ENCODE results near the gene PODXL2. TPM values are rescaled to one million over a fixed set of nuclear protein-coding genes. Genes with fewer than 3 reads are reported as not detected.
"Not testable (repeated sequence)": the region's sequence is repeated elsewhere in the genome, so short reads cannot be mapped to it uniquely, and the experiment has no call there.

PODXL2 gene
- total RNA-seq, 1 donor from 2014 or later = 182 TPM

GRCh38 chr3:127672429-127673190 lies 43.6 kb downstream of the PODXL2 start, which contains the start of gene ABTB1:
Gene ABTB1 (plus strand): TSS chr3:127672952. CDS start chr3:127673026, 74 bp downstream.
- FAIRE-seq = no peak
- DNase-seq (ENCODE audit: low spot score in 2 of 2) = peak; percentile 94

- no peak for FAIRE-seq
Observed at GRCh38 chr3:127673191-127674100, 44.5 kb downstream of the PODXL2 start.

GRCh38 chr3:127674101-127674721 lies 45.2 kb downstream of the PODXL2 start:
- no peak for DNase-seq (ENCODE audit: low spot score in 2 of 2)
- no peak for FAIRE-seq

More at GRCh38 chr3:127673191-127674100, 44.5 kb downstream of the PODXL2 start:
- DNase-seq (ENCODE audit: low spot score in 2 of 2) = peak in 1 of 2 donors; percentile 56

GRCh38 chr3:127674790-127675189 lies 45.8 kb downstream of the PODXL2 start:
- FAIRE-seq (no peak), DNase-seq (ENCODE audit: low spot score in 2 of 2) (no peak)

- FAIRE-seq (no peak), DNase-seq (ENCODE audit: low spot score in 2 of 2) (no peak)
Observed at GRCh38 chr3:127675651-127676391, 46.8 kb downstream of the PODXL2 start.

- FAIRE-seq (no peak), DNase-seq (ENCODE audit: low spot score in 2 of 2) (no peak)
Observed at GRCh38 chr3:127676456-127676855, 47.5 kb downstream of the PODXL2 start.

- no peak for FAIRE-seq
Observed at GRCh38 chr3:127676921-127677351, 48.0 kb downstream of the PODXL2 start.

GRCh38 chr3:127677541-127678314 lies 48.7 kb downstream of the PODXL2 start:
- no peak for FAIRE-seq
- no peak for DNase-seq (ENCODE audit: low spot score in 2 of 2)

More at GRCh38 chr3:127676921-127677351, 48.0 kb downstream of the PODXL2 start:
- DNase-seq (ENCODE audit: low spot score in 2 of 2) = no peak

GRCh38 chr3:127678315-127678599 lies 49.3 kb downstream of the PODXL2 start:
- DNase-seq (ENCODE audit: low spot score in 2 of 2) = no peak
- FAIRE-seq = no peak

GRCh38 chr3:127678611-127679533 lies 49.9 kb downstream of the PODXL2 start:
- no peak for FAIRE-seq
- DNase-seq (ENCODE audit: low spot score in 2 of 2) = no peak

GRCh38 chr3:127679534-127680145 lies 50.7 kb downstream of the PODXL2 start:
- FAIRE-seq (no peak), DNase-seq (ENCODE audit: low spot score in 2 of 2) (no peak)

- DNase-seq (ENCODE audit: low spot score in 2 of 2) (no peak), FAIRE-seq (no peak)
Observed at GRCh38 chr3:127680146-127680661, 51.2 kb downstream of the PODXL2 start.

GRCh38 chr3:127680798-127681221 lies 51.8 kb downstream of the PODXL2 start:
- no peak for DNase-seq (ENCODE audit: low spot score in 2 of 2)

GRCh38 chr3:127682175-127682554 lies 53.2 kb downstream of the PODXL2 start:
- not testable (repeated sequence) for FAIRE-seq; DNase-seq (ENCODE audit: low spot score in 2 of 2)

More at GRCh38 chr3:127680798-127681221, 51.8 kb downstream of the PODXL2 start:
- no peak for FAIRE-seq

- FAIRE-seq = no peak
Observed at GRCh38 chr3:127682561-127682960, 53.6 kb downstream of the PODXL2 start.

GRCh38 chr3:127684871-127685707 lies 56.1 kb downstream of the PODXL2 start:
- FAIRE-seq (no peak), DNase-seq (ENCODE audit: low spot score in 2 of 2) (no peak)

More at GRCh38 chr3:127682561-127682960, 53.6 kb downstream of the PODXL2 start:
- no peak for DNase-seq (ENCODE audit: low spot score in 2 of 2)

Measured in frontal cortex (tissue), 4 donors.